AG08395 (cell line): ENCODE data around the gene INPP5A.

Experiments used
- DNase-seq: peaks from one replicate; pipeline ENCODE4 v3.0.0; 2012; ENCODE audit warnings: mixed read lengths, low spot score

Gene INPP5A

DNA sequence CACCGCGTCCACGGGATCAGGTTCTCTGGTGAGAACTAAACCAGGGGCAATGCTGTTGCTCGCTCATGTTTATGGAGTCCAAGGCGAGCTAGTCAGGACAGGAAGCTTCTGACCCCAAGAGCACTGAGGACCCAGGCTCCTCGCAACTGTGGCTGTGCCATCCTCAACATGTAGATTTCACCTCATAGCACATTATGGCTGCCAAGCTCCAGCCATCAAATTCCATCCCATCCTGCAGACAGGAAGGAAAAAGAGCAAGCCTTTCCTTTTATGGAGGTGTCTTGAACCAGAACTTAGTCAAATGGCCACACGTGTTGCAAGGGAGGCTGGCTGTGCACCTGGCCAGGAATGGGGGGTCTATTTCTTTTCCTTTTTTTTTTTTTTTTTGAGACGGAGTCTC is 264.5 kb downstream of the INPP5A start:
- no peak for DNase-seq

DNA sequence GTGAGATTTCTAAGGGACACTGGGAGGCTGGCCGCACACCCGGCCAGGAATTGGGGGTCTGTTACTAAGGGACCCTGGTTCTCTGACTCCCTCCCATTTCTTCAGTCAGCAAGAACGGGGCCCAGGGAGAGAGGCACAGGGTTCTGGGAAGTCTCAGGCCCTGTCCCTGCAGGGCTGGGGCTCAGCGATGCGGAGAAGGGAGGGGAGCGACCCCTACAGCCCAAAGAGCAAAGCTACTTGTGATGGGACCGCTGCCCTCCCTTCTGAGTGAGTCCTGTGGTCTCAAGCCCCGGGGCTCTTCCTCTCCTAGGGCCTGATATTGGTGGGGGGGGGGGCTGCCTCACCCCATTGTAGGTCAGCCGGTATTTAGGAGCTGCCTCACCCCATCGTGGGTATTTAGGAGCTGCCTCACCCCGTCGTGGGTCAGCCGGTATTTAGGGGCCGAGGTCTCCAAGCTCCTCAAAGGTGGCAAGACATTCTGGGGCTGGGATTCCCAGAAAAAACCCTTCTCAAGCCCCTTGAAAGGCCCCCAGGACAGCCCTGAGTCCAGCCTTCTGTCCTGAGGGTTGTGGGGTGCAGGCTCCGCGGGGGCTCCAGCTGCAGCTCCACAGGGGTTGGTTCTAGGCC is 265.2 kb downstream of the INPP5A start:
- no peak for DNase-seq

GRCh38 chr10:132803416-132804210 is 266.0 kb downstream of the INPP5A start:
- DNase-seq = no peak

DNA sequence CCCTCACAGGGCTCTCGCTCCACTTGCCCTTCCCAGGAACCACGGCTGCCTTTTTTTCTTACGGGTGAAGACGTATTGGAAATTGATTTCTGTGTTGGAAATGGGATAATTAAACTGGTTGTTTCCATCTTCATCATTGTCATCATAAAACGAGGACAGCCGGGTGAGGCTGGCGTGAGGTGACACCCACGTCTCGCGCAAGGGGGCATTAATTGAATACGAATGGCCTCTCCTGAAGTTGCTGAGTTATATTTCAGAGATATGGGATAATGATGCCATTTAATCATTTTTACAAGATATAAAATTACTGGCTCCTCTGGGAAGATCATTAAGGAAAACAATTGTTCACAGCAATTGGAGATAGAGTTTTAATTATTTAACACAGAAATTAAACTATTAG is 266.7 kb downstream of the INPP5A start:
- no peak for DNase-seq

DNA sequence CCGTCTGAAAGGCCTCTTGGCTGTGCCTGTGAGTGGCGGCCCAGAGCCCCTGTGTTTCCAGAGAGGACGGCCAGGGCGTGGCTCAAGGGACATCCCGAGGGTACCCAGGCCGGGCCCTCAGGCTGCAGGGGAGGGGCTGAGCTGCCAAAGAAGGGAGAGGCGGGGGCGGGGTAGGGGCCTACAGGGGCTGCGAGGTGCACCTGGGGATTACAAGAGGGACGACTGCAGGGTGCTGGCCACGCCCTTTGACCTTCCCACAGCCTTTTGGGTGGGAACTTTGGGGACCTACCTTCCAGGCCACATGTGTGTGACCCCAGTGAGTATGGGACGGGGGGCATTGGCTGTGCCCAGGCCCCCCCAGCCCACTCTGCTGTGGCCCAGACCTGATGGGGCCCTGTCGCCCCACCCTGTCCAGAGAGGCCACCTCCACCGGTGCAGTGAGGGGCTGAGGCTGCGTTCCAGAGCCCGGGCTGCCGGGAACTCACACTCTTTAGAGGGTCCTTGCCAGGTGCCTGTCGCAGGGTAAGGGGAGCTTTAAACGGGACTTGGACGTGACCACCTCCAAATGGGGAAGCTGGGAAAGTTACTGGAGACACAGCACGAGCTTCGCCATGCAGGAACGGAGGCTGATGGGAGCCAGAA is 267.3 kb downstream of the INPP5A start:
- no peak for DNase-seq

DNA sequence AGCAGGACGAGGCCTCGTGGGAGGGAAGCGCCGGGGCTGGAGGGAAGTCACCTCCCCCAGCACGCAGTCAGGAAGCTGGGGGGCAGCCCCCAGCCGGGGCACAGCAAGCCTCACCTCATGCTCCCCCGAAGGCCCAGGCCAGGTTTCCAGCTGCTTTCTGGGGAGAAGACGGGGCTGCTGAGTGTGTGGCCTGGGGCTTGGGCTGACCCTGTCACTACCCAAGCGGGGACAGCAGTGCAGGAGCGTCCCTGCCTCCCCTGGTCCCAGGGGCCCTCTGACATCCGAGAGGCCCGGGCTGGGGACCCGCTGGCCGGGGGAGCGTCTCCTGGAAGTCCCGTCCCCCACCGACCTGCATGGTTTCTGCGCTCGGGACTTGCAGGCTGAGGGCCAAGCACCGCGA is 268.0 kb downstream of the INPP5A start:
- no peak for DNase-seq

DNA sequence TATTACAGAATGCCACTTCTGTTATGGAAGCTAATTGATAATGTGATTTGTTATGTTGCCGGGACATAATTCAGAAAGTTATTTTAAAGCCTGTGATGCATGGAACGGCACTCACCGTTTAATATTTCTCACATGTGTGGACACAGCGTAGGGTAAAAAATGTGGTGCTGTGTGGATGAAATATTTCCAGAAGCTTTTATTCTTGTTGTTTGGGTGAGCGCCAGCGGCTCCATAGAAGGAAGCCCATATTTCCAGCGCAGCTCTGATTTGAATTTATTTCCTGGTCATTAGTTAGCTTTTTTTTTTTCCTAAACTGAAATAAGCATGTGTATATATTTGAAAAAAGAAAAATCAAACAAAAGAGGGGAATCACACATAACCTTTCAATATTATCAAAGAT is 268.5 kb downstream of the INPP5A start:
- no peak for DNase-seq

DNA sequence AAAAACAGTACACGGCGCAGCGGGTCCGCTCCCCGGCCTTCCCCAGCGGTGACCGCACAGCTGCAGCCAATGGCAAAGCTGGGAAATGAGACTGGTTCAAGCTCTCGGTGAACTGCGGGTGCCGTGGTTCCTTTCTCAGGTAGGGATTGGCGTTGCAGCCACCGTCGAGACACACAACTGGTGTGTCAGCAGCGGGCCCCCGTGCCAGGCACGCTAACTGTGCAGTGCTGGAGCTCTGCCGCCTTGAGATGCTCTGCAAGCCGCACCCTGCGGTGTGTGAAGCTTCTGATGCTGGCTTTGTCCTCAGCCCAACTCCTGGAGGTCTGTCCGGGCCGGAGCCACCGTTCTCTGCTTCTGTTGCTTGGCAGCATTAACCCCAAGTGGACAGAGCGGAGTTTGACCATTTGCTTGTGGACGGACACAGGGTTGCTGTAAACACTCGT is 269.0 kb downstream of the INPP5A start:
- no peak for DNase-seq

GRCh38 chr10:132807621-132808049 is 270.0 kb downstream of the INPP5A start:
- DNase-seq = no peak

- DNase-seq = no peak
Measured at GRCh38 chr10:132808383-132809231, 271.0 kb downstream of the INPP5A start.

GRCh38 chr10:132809232-132810140 is 271.9 kb downstream of the INPP5A start:
- DNase-seq = no peak

- DNase-seq = no peak
Measured at GRCh38 chr10:132810141-132810806, 272.7 kb downstream of the INPP5A start.

GRCh38 chr10:132810807-132811700 is 273.5 kb downstream of the INPP5A start:
- no peak for DNase-seq

- DNase-seq = no peak
Measured at GRCh38 chr10:132811891-132812481, 274.4 kb downstream of the INPP5A start.

GRCh38 chr10:132812520-132812919 is 274.9 kb downstream of the INPP5A start:
- DNase-seq = no peak

DNA sequence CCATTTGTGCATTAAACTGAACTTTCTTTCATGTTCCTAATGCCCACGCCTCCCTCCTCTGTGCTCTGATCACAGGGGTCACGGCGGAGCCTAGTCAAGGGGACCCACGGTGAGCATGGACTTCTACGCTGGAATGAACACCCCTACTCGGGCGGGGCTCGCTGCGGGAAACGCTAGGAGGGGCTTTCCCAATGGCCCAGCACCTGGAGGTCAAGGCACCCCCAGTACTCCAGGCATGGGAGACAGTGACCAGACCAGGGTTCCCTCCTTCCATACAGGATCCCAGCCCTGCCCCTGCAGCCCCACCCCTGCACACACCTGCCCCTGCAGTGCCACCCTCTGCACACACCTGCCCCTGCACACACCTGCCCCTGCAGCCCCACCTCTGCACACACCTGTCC is 275.4 kb downstream of the INPP5A start:
- no peak for DNase-seq

GRCh38 chr10:132813560-132814468 is 276.2 kb downstream of the INPP5A start:
- no peak for DNase-seq

DNA sequence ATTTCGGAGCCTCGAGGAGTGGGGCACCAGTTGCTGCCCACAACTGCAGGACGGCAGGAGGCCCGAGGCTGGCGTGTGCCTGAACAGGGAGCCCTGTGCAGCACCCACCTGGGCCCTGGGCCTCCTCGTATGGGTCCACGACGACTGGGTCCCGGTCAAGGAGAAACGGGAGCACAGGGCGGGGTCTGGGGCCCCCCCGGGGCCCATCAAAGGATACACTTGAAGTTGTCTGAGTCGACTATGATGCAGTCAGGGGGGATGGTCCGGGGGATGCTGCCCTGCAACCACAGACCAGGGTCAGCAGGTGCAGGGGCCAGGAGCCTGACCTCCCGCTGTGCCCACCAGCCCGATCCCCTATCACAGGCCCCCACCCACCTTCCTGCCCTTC is 276.9 kb downstream of the INPP5A start:
- DNase-seq = no peak
